NT2/D1 (cell line): ENCODE results near the gene NADK2.

ENCODE experiments used
- SUZ12 ChIP-seq: IDR thresholded peaks from 2 replicates; pipeline ENCODE4 v1.6.1; 2011; ENCODE audit not compliant: insufficient read length, insufficient read depth; ENCODE audit errors: extremely low read depth
- YY1 ChIP-seq: IDR thresholded peaks from 2 replicates; pipeline ENCODE4 v1.6.1; 2011; ENCODE audit not compliant: insufficient read length, insufficient read depth

DNA sequence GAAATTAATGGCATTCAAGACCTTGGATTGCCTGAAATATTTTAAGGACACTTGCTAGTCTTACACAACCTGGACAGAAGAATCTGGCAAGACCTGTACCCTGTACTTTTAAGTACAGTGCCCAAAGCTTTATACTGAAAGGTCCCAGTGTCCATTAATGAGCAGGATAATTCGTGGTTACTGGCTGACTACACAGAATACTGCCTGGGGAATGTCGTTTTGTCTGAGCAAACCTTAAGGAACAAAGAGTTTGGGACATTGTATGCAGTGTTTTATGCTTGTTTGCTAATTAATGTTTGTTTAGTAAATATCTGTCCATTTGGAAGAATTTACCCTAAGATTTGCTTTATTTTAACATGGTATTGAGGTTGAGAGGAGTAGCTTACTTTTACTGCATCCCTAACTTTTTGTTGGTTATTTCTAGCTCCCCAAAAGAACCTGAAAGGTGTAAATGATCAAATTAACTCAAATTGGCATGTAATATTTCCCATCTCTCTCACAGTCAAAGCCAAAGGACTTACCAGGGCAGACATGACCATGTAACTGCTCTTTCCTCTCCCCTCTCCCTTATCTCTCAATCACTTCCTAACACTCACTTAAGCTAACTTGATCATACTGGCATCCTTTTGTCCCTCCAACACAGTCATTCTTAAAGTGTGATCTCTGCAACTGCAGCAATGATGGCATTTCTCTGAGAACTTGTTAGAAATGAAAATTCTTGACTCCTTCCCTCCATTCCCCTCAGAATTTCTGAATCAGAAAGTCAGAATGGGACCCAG is 44.3 kb upstream of the NADK2 start:
- TF ChIP-seq SUZ12: no peak
- no peak for TF ChIP-seq YY1
